Omental fat pad (tissue), 4 donors: Measurements from ENCODE around the gene PHF11. TPM values are rescaled to one million over a fixed set of nuclear protein-coding genes. Genes with fewer than 3 reads are reported as not detected.

Experiments used
- ATAC-seq: fragments of 150-250 bp; one replicate; pipeline ENCODE4 v1.9.1; 2016; ENCODE audit warnings: mild to moderate bottlenecking, moderate library complexity; ENCODE audit not compliant: low FRiP score
- DNase-seq: peaks from one replicate; pipeline ENCODE4 v3.0.0-alpha.2; 2019; ENCODE audit warnings: low spot score
- CTCF ChIP-seq, 3 donors: fragments of 450-650 bp; IDR thresholded peaks; one replicate each; pipeline ENCODE4 v1.5.1; 2016 to 2017; ENCODE audit warnings: antibody characterized with exemption in 3 of 3, mild to moderate bottlenecking in 3 of 3, moderate library complexity in 2 of 3
- total RNA-seq, 4 donors: library from RNA; depleted of rRNA; stranded (reverse); fragments of >200 nt; gene quantifications; one replicate each; pipeline ENCODE4 v1.1.0, GENCODE V29; 2016

The PHF11 gene
- total RNA-seq, 4 donors from 2014 or later = 22.9 to 54.2 (median 26.9) TPM

- ATAC-seq = peak; percentile 51
- no peak for DNase-seq
- TF ChIP-seq CTCF (IDR thresholded peaks at IDR 0.05) = no peak
Measured at GRCh38 chr13:49569993-49570689, 74.4 kb downstream of the PHF11 start.

GRCh38 chr13:49571299-49572240, 75.8 kb downstream of the PHF11 start:
- DNase-seq (no peak), ATAC-seq (no peak)
- no peak for TF ChIP-seq CTCF (IDR thresholded peaks at IDR 0.05)

Other genes with a start within 250 kb of the PHF11 start
- gene CDADC1, start 248.0 kb upstream of the PHF11 start, total RNA-seq = 1 to 10 TPM; 4.5 to 9.6 (median 7.7) TPM
- gene CAB39L, start 51.9 kb upstream of the PHF11 start, total RNA-seq = 10 to 100 TPM; 16.0 to 39.4 (median 25.7) TPM
- 1 to 10 TPM; 5.6 to 9.6 (median 6.6) TPM for gene SETDB2, start 51.7 kb upstream of the PHF11 start, total RNA-seq
- 10 to 100 TPM in 3 of 4 donors, 1 to 10 TPM in 1; 8.4 to 17.5 (median 11.1) TPM for gene RCBTB1, start 89.6 kb downstream of the PHF11 start, total RNA-seq
- gene ARL11, start 132.6 kb downstream of the PHF11 start, total RNA-seq = 1 to 10 TPM in 3 of 4 donors, under 1 TPM in 1; 0.93 to 4.9 (median 1.6) TPM
- gene EBPL, start 195.5 kb downstream of the PHF11 start, total RNA-seq = 10 to 100 TPM; 36.1 to 51.7 (median 39.6) TPM